NOMO-1 (cell line): ENCODE data around the gene PTPN20.

Source experiments
- DNase-seq, 2 experiments: peaks; one replicate each; lab custom pipeline; 2025; ENCODE audit not compliant: unreplicated experiment in 2 of 2; lab: John Stamatoyannopoulos, UW

PTPN20 gene

GRCh38 chr10:47019155-47020145 is 108.2 kb downstream of the PTPN20 start:
- no peak for DNase-seq

GRCh38 chr10:47020471-47020870 is 109.2 kb downstream of the PTPN20 start:
- DNase-seq: peak; percentile 62 to 85

- no peak for DNase-seq
These were observed 110.6 kb downstream of the PTPN20 start for GRCh38 chr10:47021850-47022249.

GRCh38 chr10:47022311-47023131 is 111.3 kb downstream of the PTPN20 start:
- DNase-seq: no peak

- DNase-seq: no peak
These were observed 112.2 kb downstream of the PTPN20 start for GRCh38 chr10:47023237-47024045.

- no peak for DNase-seq
These were observed 112.8 kb downstream of the PTPN20 start for GRCh38 chr10:47024046-47024322.

GRCh38 chr10:47024399-47025252 is 113.4 kb downstream of the PTPN20 start:
- DNase-seq: peak; percentile 23 to 33

- DNase-seq: no peak
These were observed 114.0 kb downstream of the PTPN20 start for GRCh38 chr10:47025253-47025539.

GRCh38 chr10:47025540-47026300 is 114.5 kb downstream of the PTPN20 start:
- no peak for DNase-seq

- DNase-seq: no peak
These were observed 115.3 kb downstream of the PTPN20 start for GRCh38 chr10:47026301-47027107.

- no peak for DNase-seq
These were observed 116.0 kb downstream of the PTPN20 start for GRCh38 chr10:47027108-47027783.

- no peak for DNase-seq
These were observed 116.6 kb downstream of the PTPN20 start for GRCh38 chr10:47027784-47028260.

GRCh38 chr10:47028466-47028865 is 117.2 kb downstream of the PTPN20 start:
- DNase-seq: no peak

GRCh38 chr10:47029181-47030009 is 118.2 kb downstream of the PTPN20 start:
- no peak for DNase-seq

- no peak for DNase-seq
These were observed 119.0 kb downstream of the PTPN20 start for GRCh38 chr10:47030191-47030703.

GRCh38 chr10:47031211-47031900 is 120.1 kb downstream of the PTPN20 start:
- no peak for DNase-seq
